Measurements from ENCODE around the gene CEP85L.

DNA sequence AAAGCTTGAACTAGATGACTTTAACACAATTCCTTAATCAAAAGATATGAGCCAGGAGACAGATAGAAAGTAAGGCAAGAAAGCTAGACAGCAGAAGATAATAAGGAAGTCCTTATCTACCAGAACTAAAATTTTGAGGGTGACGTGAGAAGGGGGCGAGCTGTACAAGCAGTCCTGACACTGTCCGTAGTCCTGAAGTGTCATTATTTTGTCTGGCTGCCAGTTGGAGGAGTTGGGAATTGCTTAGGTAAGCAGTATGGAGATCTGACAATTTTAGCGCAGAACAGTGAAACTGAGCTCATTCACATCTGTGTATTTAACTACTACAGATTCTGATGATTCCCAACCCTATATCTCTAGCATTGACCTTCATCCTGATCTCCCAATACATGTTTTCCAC lies 25.8 kb upstream of the CEP85L start:
- TF ChIP-seq, protein P1, sequence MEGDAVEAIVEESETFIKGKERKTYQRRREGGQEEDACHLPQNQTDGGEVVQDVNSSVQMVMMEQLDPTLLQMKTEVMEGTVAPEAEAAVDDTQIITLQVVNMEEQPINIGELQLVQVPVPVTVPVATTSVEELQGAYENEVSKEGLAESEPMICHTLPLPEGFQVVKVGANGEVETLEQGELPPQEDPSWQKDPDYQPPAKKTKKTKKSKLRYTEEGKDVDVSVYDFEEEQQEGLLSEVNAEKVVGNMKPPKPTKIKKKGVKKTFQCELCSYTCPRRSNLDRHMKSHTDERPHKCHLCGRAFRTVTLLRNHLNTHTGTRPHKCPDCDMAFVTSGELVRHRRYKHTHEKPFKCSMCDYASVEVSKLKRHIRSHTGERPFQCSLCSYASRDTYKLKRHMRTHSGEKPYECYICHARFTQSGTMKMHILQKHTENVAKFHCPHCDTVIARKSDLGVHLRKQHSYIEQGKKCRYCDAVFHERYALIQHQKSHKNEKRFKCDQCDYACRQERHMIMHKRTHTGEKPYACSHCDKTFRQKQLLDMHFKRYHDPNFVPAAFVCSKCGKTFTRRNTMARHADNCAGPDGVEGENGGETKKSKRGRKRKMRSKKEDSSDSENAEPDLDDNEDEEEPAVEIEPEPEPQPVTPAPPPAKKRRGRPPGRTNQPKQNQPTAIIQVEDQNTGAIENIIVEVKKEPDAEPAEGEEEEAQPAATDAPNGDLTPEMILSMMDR (conservative IDR thresholded peaks at IDR 0.05 in 1 of 2, IDR thresholded peaks at IDR 0.05 in 1 of 2; ENCODE audit: low read depth in 1 of 2, low read length in 2 of 2): no peak
- TF ChIP-seq EZH2 (IDR thresholded peaks at IDR 0.05; ENCODE audit: low read length, missing control alignments): no peak

Measured in fibroblast of lung (primary cell).